HCT116 (cell line): ENCODE measurements around the gene BRINP1. TPM values are rescaled to one million over a fixed set of nuclear protein-coding genes. Genes with fewer than 3 reads are reported as not detected.

Source experiments
- ATAC-seq: fragments of 200-7000 bp; cut with Tn5 transposase; 2 replicates; pipeline ENCODE4 v1.9.1; 2020; ENCODE audit warnings: mild to moderate bottlenecking, moderate library complexity
- BruUV-seq: library from RNA; stranded (reverse); fragments of 400-500 nt; replicated peaks from 2 replicates; lab custom pipeline; 2021; lab: Mats Ljungman, UMichigan
- CTCF ChIA-PET: fragments of 300-600 bp; sonication (Branson Sonifier 250); formaldehyde crosslinking; loops from one replicate; lab custom pipeline; 2021; ENCODE audit warnings: antibody characterized with exemption; lab: Charles Lee
- POLR2A ChIA-PET: fragments of 300-600, 350-600 bp; sonication (Branson Sonifier 250); formaldehyde crosslinking; loops from one replicate; lab custom pipeline; 2021; ENCODE audit warnings: antibody characterized with exemption; lab: Charles Lee
- RAD21 ChIA-PET, 2 experiments: fragments of 300-600 bp; sonication (Branson Sonifier 250); formaldehyde crosslinking; loops; one replicate each; lab custom pipeline; 2023; ENCODE audit warnings: low total read pairs in 2 of 2; ENCODE audit not compliant: uncharacterized antibody in 2 of 2, unreplicated experiment in 2 of 2, low non-redundant PET in 1 of 2; lab: Charles Lee
- DNase-seq: peaks from one replicate; pipeline ENCODE4 v3.0.0-alpha.2; 2010; ENCODE audit warnings: low read depth, low spot score
- H2AFZ ChIP-seq: fragments of 200-600 bp; shearing (Covaris generic), sonication (generic); 2 replicates; pipeline ENCODE4 v1.6.1; 2017; ENCODE audit warnings: low read depth, mixed run types, mixed read lengths, antibody characterized with exemption, low read length; ENCODE audit not compliant: poor library complexity, severe bottlenecking
- H3K27ac ChIP-seq: 2 replicates; pipeline ENCODE4 v1.5.1; 2012; ENCODE audit warnings: low read depth, low read length
- H3K27me3 ChIP-seq: fragments of 200-600 bp; sonication (generic); 2 replicates; pipeline ENCODE4 v1.6.1; 2016; ENCODE audit warnings: mixed run types, low read length, mixed read lengths; ENCODE audit not compliant: insufficient read depth
- H3K36me3 ChIP-seq, 2 experiments: fragments of 200-500 bp in 1 of 2; fragments of 200-600 bp in 1 of 2; sonication (Bioruptor generic) in 1 of 2; sonication (generic) in 1 of 2; 2 replicates each; pipeline versions ENCODE4 v1.5.1 to v1.6.1; 2014 to 2016; ENCODE audit warnings: low read length in 2 of 2, inconsistent platforms in 1 of 2, mixed read lengths in 1 of 2, mixed run types in 1 of 2; ENCODE audit not compliant: insufficient read depth in 2 of 2, control insufficient read depth in 1 of 2
- H3K4me1 ChIP-seq, 2 experiments: fragments of 200-600 bp in 1 of 2; sonication (generic) in 1 of 2; 2 replicates each; pipeline versions ENCODE4 v1.5.1 to v1.6.1; 2012 to 2017; ENCODE audit warnings: low read length in 2 of 2, inconsistent platforms in 1 of 2, mild to moderate bottlenecking in 1 of 2, mixed read lengths in 1 of 2, mixed run types in 1 of 2, moderate library complexity in 1 of 2; ENCODE audit not compliant: insufficient read depth in 2 of 2, control insufficient read depth in 1 of 2
- H3K4me2 ChIP-seq: fragments of 200-600 bp; sonication (generic); 2 replicates; pipeline ENCODE4 v1.6.1; 2017; ENCODE audit warnings: mixed run types, low read length, mixed read lengths
- H3K4me3 ChIP-seq, 2 experiments: fragments of 200-600 bp in 1 of 2; sonication (generic) in 1 of 2; replicated peaks in 1 of 2; 2 replicates each; pipeline ENCODE4 v1.5.1; 2011 to 2016; ENCODE audit warnings: low read length in 2 of 2, control low read depth in 1 of 2, low read depth in 1 of 2, mild to moderate bottlenecking in 1 of 2, mixed read lengths in 1 of 2, mixed run types in 1 of 2
- H3K79me2 ChIP-seq: fragments of 200-600 bp; sonication (generic); 2 replicates; pipeline ENCODE4 v1.6.1; 2017; ENCODE audit warnings: mild to moderate bottlenecking, mixed run types, low read length, moderate library complexity, mixed read lengths; ENCODE audit not compliant: insufficient read depth
- H3K9ac ChIP-seq: fragments of 200-600 bp; sonication (generic); 2 replicates; pipeline ENCODE4 v1.6.1; 2016; ENCODE audit warnings: low read length, mixed read lengths
- H3K9me2 ChIP-seq: fragments of 200-600 bp; sonication (generic), shearing (Covaris generic); 2 replicates; pipeline ENCODE4 v1.6.1; 2017; ENCODE audit warnings: mixed run types, mild to moderate bottlenecking, moderate library complexity; ENCODE audit not compliant: insufficient read depth
- H3K9me3 ChIP-seq, 2 experiments: fragments of 200-500 bp in 1 of 2; fragments of 200-600 bp in 1 of 2; sonication (Bioruptor generic) in 1 of 2; sonication (generic) in 1 of 2; 2 replicates each; pipeline ENCODE4 v1.6.1; 2014 to 2017; ENCODE audit warnings: low read length in 2 of 2, mixed read lengths in 2 of 2, inconsistent platforms in 1 of 2, low read depth in 1 of 2, mild to moderate bottlenecking in 1 of 2, mixed run types in 1 of 2, moderate library complexity in 1 of 2; ENCODE audit not compliant: control insufficient read depth in 1 of 2, insufficient read depth in 1 of 2
- H4K20me1 ChIP-seq: fragments of 200-600 bp; sonication (generic), shearing (Covaris generic); 2 replicates; pipeline ENCODE4 v1.6.1; 2017; ENCODE audit warnings: mixed run types, mild to moderate bottlenecking, moderate library complexity; ENCODE audit not compliant: insufficient read depth
- ATF3 ChIP-seq: IDR thresholded peaks from 2 replicates; pipeline ENCODE4 v1.6.1; 2012
- CBX3 ChIP-seq: IDR thresholded peaks from 2 replicates; pipeline ENCODE4 v1.6.1; 2012; ENCODE audit warnings: low read depth
- CEBPB ChIP-seq: IDR thresholded peaks from 2 replicates; pipeline ENCODE4 v1.6.1; 2012; ENCODE audit warnings: low read depth
- CTCF ChIP-seq, 3 experiments: fragments of 200-600 bp in 1 of 3; sonication (generic) in 1 of 3; IDR thresholded peaks in 2 of 3; conservative IDR thresholded peaks in 1 of 3; 2 replicates each; pipeline ENCODE4 v1.5.1; 2012 to 2017; ENCODE audit warnings: low read depth in 2 of 3, low read length in 2 of 3, antibody characterized with exemption in 1 of 3, borderline replicate concordance in 1 of 3, control low read depth in 1 of 3, mild to moderate bottlenecking in 1 of 3, mixed read lengths in 1 of 3, mixed run types in 1 of 3, moderate library complexity in 1 of 3; ENCODE audit not compliant: insufficient read depth in 1 of 3
- EGR1 ChIP-seq: IDR thresholded peaks from 2 replicates; pipeline ENCODE4 v1.6.1; 2012; ENCODE audit warnings: low read depth
- EZH2 ChIP-seq: fragments of 200-600 bp; sonication (generic); IDR thresholded peaks from 2 replicates; pipeline ENCODE4 v1.6.1; 2017; ENCODE audit warnings: antibody characterized with exemption, mixed run types
- EZH2phosphoT487 ChIP-seq: fragments of 200-600 bp; IDR thresholded peaks from 2 replicates; pipeline ENCODE4 v1.6.1; 2018; ENCODE audit warnings: antibody characterized with exemption, borderline replicate concordance
- FOSL1 ChIP-seq: IDR thresholded peaks from 2 replicates; pipeline ENCODE4 v1.6.1; 2012; ENCODE audit warnings: low read depth
- JUND ChIP-seq: IDR thresholded peaks from 2 replicates; pipeline ENCODE4 v1.6.1; 2012
- MAX ChIP-seq: IDR thresholded peaks from 2 replicates; pipeline ENCODE4 v1.6.1; 2012
- POLR2A ChIP-seq: IDR thresholded peaks from 2 replicates; pipeline ENCODE4 v1.7.0; 2011; ENCODE audit warnings: borderline replicate concordance; ENCODE audit not compliant: insufficient read depth, insufficient read length; ENCODE audit errors: extremely low read depth
- RAD21 ChIP-seq: IDR thresholded peaks from 2 replicates; pipeline ENCODE4 v1.6.1; 2012; ENCODE audit warnings: low read depth, mild to moderate bottlenecking
- REST ChIP-seq: IDR thresholded peaks from 2 replicates; pipeline ENCODE4 v1.6.1; 2012; ENCODE audit warnings: low read depth
- SIN3A ChIP-seq: IDR thresholded peaks from 2 replicates; pipeline ENCODE4 v1.6.1; 2012; ENCODE audit warnings: low read depth
- SRF ChIP-seq: IDR thresholded peaks from 2 replicates; pipeline ENCODE4 v1.6.1; 2012; ENCODE audit warnings: low read depth
- TCF7L2 ChIP-seq: IDR thresholded peaks from 2 replicates; pipeline ENCODE4 v1.7.0; 2011; ENCODE audit warnings: borderline replicate concordance, inconsistent platforms; ENCODE audit not compliant: insufficient read depth, insufficient read length; ENCODE audit errors: extremely low read depth
- ZBTB33 ChIP-seq: IDR thresholded peaks from 2 replicates; pipeline ENCODE4 v1.6.1; 2011; ENCODE audit warnings: mild to moderate bottlenecking, low read length, moderate library complexity; ENCODE audit not compliant: insufficient replicate concordance; ENCODE audit errors: extremely low read depth
- ZFX ChIP-seq: fragments of 450-650 bp; IDR thresholded peaks from 2 replicates; pipeline ENCODE4 v1.6.1; 2017
- intact Hi-C: fragments of 100-400 bp; cut with micrococcal nuclease; formaldehyde crosslinking; loops from 2 replicates; pipeline ENCODE4 v1.10.0; 2022
- total RNA-seq: library from RNA; stranded (reverse); gene quantifications from one replicate; pipeline ENCODE4 v1.2.1, GENCODE V29; 2021; ENCODE audit not compliant: unreplicated experiment

BRINP1 gene
- total RNA-seq, 1 experiment from 2014 or later, result not detected

GRCh38 chr9:119177196-119177595 lies 192.0 kb downstream of the BRINP1 start:
- TF ChIP-seq ZFX (no peak), CTCF (IDR thresholded peaks at IDR 0.05 in 2 of 3, conservative IDR thresholded peaks at IDR 0.05 in 1 of 3; ENCODE audit: borderline replicate concordance in 1 of 3, insufficient read depth in 1 of 3, low read depth in 2 of 3, low read length in 2 of 3) (no peak), REST (no peak), RAD21 (no peak), TCF7L2 (no peak), ZBTB33 (no peak), JUND (no peak), ATF3 (no peak), CEBPB (no peak), EZH2 (no peak), FOSL1 (no peak), SIN3A (no peak), EGR1 (no peak), MAX (no peak), SRF (no peak), EZH2phosphoT487 (no peak), POLR2A (no peak), CBX3 (no peak)
- CTCF ChIA-PET, result no interaction called here
- POLR2A ChIA-PET, result no interaction called here
- Histone ChIP-seq H4K20me1 (no peaks in the 10 kb centered on the region), H3K9ac (no peak overlapping the region), H3K36me3 (no peaks in the 10 kb centered on the region), H3K9me3 (peaks cover 4 to 13% of the 10 kb centered on the region in 2 experiments; a peak in 1 of 4 replicates), H3K4me3 (no peak overlapping the region), H2AFZ (no peak overlapping the region), H3K27ac (no peak overlapping the region), H3K9me2 (no peaks in the 10 kb centered on the region), H3K27me3 (no peaks in the 10 kb centered on the region), H3K4me1 (no peaks in the 10 kb centered on the region), H3K4me2 (no peak overlapping the region), H3K79me2 (no peaks in the 10 kb centered on the region)
- no TSS peak for BruUV-seq
- RAD21 ChIA-PET, result no interaction called here
- intact Hi-C loops, result no loop called here
- DNase-seq (no peak), ATAC-seq (no peak)
